ENCODE results near the gene SVIL. TPM values are rescaled to one million over a fixed set of nuclear protein-coding genes. Genes with fewer than 3 reads are reported as not detected.
"Not testable (repeated sequence)": the region's sequence is repeated elsewhere in the genome, so short reads cannot be mapped to it uniquely, and the experiment has no call there.

Gene SVIL
- total RNA-seq, 1 donor: 309 TPM

DNA sequence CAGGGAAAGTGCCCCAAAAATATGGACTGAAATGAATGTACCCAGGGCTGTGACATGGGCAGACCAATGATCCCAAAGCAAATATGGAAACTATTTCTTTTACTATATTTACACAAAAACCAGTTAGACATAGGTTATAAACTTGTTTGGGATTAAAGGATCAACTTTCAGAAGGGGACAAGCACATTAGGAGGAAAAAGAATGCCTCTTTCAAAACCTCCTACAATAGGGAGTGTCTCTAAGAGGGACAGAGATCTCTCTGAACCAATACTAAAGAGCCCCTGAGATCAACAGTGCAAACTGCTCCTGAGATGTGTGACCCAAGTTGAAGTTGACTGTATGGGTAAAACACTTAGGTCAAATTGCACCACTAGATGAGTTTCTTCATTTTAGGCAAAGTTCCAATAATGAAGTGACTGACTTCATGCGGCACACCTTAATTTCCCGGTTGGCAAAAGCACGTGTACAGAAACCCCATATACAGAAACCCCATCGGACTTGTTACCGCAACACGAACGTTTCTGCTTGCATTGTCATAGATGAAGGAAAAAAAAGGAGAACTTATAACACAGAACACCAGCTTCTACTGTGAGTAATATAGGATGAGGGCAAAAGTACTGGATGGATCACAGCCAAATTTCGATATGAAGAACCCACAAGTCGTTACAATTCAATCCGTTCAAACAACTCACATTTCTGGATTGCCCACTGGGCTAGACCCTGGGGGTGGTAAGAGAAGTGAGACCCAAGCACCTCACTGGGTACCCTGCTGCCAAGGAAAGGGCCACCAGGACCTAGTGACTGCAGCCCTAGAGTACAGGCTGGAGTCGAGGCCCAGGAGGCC lies 4.3 kb downstream of the SVIL start:
- TF ChIP-seq CTCF (IDR thresholded peaks at IDR 0.05; ENCODE audit: insufficient read depth, low read length): no peak
- peak; percentile 27 for DNase-seq (ENCODE audit: low read depth)
- no peak overlapping the region for H3K4me3 ChIP-seq (ENCODE audit: low read depth, low read length)

DNA sequence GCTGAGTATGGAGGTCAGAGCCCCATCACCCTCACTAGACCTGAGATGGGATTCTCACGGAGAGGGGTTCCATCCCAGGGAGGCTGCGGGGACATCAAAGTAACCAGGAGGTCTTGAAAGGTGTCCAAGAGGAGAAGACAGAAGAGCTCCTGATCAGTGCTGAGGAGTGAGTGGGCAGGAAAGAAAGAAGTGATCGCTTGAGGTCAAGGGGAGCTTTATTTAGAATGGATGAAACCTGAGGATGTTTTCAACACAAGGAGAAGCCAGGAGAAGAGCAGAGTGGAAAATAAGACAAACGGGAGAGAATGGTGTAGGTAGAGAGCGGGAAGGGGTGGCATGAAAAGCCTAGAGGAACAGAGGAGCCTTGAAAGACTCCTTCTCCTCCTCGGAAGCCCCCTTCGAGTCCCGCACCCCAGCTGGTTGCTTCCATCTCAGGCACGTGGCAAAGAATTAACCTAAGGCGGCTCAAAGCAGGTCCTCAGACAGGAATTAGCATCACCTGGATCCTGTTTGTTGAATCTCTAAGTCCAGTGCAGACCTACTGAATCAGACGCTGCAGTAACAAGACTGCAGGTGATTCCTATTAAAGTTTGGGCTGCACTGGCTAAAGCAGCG lies 5.8 kb downstream of the SVIL start:
- no peak for TF ChIP-seq CTCF (IDR thresholded peaks at IDR 0.05; ENCODE audit: insufficient read depth, low read length)
- DNase-seq (ENCODE audit: low read depth): no peak
- no peak overlapping the region for H3K4me3 ChIP-seq (ENCODE audit: low read depth, low read length)

DNA sequence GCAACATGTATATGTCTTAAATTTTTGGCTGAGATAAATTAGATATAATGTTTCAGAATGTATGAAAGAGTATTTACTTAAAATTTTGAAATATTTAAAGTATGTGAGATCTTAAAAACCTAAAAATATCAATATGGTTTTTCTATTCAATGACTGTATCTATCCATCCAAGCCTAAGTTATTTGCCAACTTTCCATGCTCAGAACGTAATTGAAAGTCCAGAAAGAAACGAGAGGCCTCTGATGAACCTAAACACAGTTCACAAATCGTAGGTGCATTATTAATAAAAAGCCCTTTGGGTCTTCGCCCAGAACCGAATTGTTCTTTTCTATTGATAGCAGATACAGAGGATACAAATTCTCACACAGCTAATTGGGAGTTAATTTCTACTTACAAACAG lies 6.5 kb downstream of the SVIL start:
- TF ChIP-seq CTCF (IDR thresholded peaks at IDR 0.05; ENCODE audit: insufficient read depth, low read length): no peak
- no peak overlapping the region for H3K4me3 ChIP-seq (ENCODE audit: low read depth, low read length)
- no peak for DNase-seq (ENCODE audit: low read depth)

DNA sequence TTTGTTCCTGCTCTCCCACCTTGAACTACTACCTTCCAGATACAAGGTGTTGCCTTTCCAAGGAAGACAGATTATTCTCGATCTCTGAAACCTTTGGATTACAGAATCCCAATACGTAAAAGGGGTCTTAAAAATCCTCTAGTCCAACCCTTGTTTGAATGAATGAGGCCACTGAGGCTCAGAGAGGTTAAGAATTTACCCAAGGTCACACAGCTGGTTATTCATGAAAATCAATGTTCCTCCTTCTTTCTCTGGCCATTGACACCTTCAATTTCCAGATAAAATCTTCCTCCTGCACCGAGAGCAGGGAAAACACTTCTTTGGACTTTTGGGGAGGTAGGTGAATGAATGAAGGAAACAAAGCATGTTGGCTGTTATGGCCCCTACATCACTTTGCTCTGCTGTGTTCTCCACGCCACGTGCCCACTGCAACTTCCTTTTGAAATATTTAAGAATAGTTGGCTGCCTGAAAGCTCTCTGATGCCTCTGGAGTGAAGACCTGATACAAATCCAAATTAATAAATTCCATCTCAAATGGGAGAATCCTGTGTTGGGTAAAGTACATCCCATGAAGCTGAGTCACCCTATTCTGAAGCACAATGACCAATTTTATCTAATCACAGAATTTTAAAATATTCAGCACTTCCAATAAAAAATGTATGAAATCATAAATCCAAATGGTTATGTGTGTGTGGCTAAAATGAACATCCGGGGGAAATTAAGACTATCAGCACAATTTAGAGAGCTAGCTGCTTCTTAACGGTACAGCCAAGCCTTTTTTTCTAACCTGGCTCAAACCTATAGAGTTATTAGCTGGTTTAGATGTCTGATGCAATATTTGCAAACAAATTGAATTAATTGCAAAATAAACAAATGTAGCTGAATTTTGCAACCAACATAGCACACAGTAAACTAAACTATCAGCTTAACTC lies 7.3 kb downstream of the SVIL start:
- H3K4me3 ChIP-seq (ENCODE audit: low read depth, low read length): no peak overlapping the region
- DNase-seq (ENCODE audit: low read depth): peak; percentile 92
- no peak for TF ChIP-seq CTCF (IDR thresholded peaks at IDR 0.05; ENCODE audit: insufficient read depth, low read length)

- DNase-seq (ENCODE audit: low read depth); H3K4me3 ChIP-seq (ENCODE audit: low read depth, low read length): not testable (repeated sequence)
These were observed 10.4 kb downstream of the SVIL start for GRCh38 chr10:29624357-29624756.

GRCh38 chr10:29623797-29624196 lies 11.0 kb downstream of the SVIL start:
- no peak overlapping the region for H3K4me3 ChIP-seq (ENCODE audit: low read depth, low read length)
- peak; percentile 48 for DNase-seq (ENCODE audit: low read depth)
- TF ChIP-seq CTCF (IDR thresholded peaks at IDR 0.05; ENCODE audit: insufficient read depth, low read length): no peak
